ENCODE data around the gene GSG1L. TPM values are rescaled to one million over a fixed set of nuclear protein-coding genes. Genes with fewer than 3 reads are reported as not detected.

The GSG1L gene
- polyA plus RNA-seq, 3 donors = not detected

GRCh38 chr16:27751676-27752075, 311.8 kb downstream of the GSG1L start:
- peaks cover 17 to 19% of the 10 kb centered on the region in 2 donors for H3K4me1 ChIP-seq (ENCODE audit: control insufficient read depth in 1 of 2, insufficient read depth in 2 of 2, low read length in 2 of 2)
- no peak overlapping the region for H3K9ac ChIP-seq (ENCODE audit: insufficient read depth, low read length, poor library complexity, severe bottlenecking)
- Mint-ChIP-seq H3K9me3 (peaks cover 0 to 2% (median 0%) of the 10 kb centered on the region in 7 donors), H3K27ac (no peak overlapping the region), H3K4me3 (no peak overlapping the region), H3K36me3 (peaks cover 17 to 43% of the 10 kb centered on the region in 2 donors), H3K27me3 (ENCODE audit: low read depth in 3 of 3) (peaks cover 0 to 4% (median 3%) of the 10 kb centered on the region in 3 donors), H3K4me1 (peaks cover 22% of the 10 kb centered on the region)
- peaks cover 5 to 21% of the 10 kb centered on the region in 2 donors for H3K36me3 ChIP-seq (replicated peaks in 1 of 2; ENCODE audit: control insufficient read depth in 1 of 2, insufficient read depth in 2 of 2, low read length in 2 of 2)
- no peak overlapping the region for H2AFZ ChIP-seq (ENCODE audit: insufficient read depth, low read depth, low read length, poor library complexity, severe bottlenecking)
- no peaks in the 10 kb centered on the region for H3K9me3 ChIP-seq (replicated peaks in 1 of 2; ENCODE audit: control insufficient read depth in 1 of 2, insufficient read depth in 1 of 2, low read length in 2 of 2)
- H3K27me3 ChIP-seq (ENCODE audit: control insufficient read depth in 2 of 2, insufficient read depth in 2 of 2, low read length in 2 of 2) = no peaks in the 10 kb centered on the region
- no peak for DNase-seq
- WGBS (ENCODE audit: insufficient coverage) = 100% methylated on average over 7 of the region's 9 CpGs
- no peak for TF ChIP-seq CTCF (IDR thresholded peaks at IDR 0.05)
- H3K27ac ChIP-seq (ENCODE audit: low read depth in 1 of 2, low read length in 2 of 2) = no peak overlapping the region
- H4K20me1 ChIP-seq (ENCODE audit: insufficient read depth, low read length) = no peaks in the 10 kb centered on the region
- no peak overlapping the region for H3K4me2 ChIP-seq (replicated peaks; ENCODE audit: extremely low read depth, low read length, poor library complexity, severe bottlenecking)
- H3K4me3 ChIP-seq (replicated peaks in 1 of 3; ENCODE audit: low read depth in 2 of 3, low read length in 3 of 3) = no peak overlapping the region
- no peaks in the 10 kb centered on the region for H3K79me2 ChIP-seq (ENCODE audit: insufficient read depth, low read length)
- intact Hi-C loops (cut with micrococcal nuclease) = no loop called here

GRCh38 chr16:27751233-27751632, 312.3 kb downstream of the GSG1L start:
- Mint-ChIP-seq H3K27ac (no peak overlapping the region), H3K4me3 (no peak overlapping the region), H3K36me3 (peaks cover 17 to 43% of the 10 kb centered on the region in 2 donors), H3K4me1 (peaks cover 18% of the 10 kb centered on the region), H3K27me3 (ENCODE audit: low read depth in 3 of 3) (peaks cover 0 to 4% (median 3%) of the 10 kb centered on the region in 3 donors), H3K9me3 (peaks cover 0 to 2% (median 0%) of the 10 kb centered on the region in 7 donors)
- Histone ChIP-seq H3K4me3 (replicated peaks in 1 of 3; ENCODE audit: low read depth in 2 of 3, low read length in 3 of 3) (no peak overlapping the region), H4K20me1 (ENCODE audit: insufficient read depth, low read length) (no peaks in the 10 kb centered on the region), H2AFZ (ENCODE audit: insufficient read depth, low read depth, low read length, poor library complexity, severe bottlenecking) (no peak overlapping the region), H3K4me2 (replicated peaks; ENCODE audit: extremely low read depth, low read length, poor library complexity, severe bottlenecking) (no peak overlapping the region), H3K9ac (ENCODE audit: insufficient read depth, low read length, poor library complexity, severe bottlenecking) (no peak overlapping the region), H3K27ac (ENCODE audit: low read depth in 1 of 2, low read length in 2 of 2) (no peak overlapping the region), H3K4me1 (ENCODE audit: control insufficient read depth in 1 of 2, insufficient read depth in 2 of 2, low read length in 2 of 2) (peaks cover 12 to 15% of the 10 kb centered on the region in 2 donors), H3K9me3 (replicated peaks in 1 of 2; ENCODE audit: control insufficient read depth in 1 of 2, insufficient read depth in 1 of 2, low read length in 2 of 2) (no peaks in the 10 kb centered on the region), H3K36me3 (replicated peaks in 1 of 2; ENCODE audit: control insufficient read depth in 1 of 2, insufficient read depth in 2 of 2, low read length in 2 of 2) (peaks cover 5 to 21% of the 10 kb centered on the region in 2 donors), H3K27me3 (ENCODE audit: control insufficient read depth in 2 of 2, insufficient read depth in 2 of 2, low read length in 2 of 2) (no peaks in the 10 kb centered on the region), H3K79me2 (ENCODE audit: insufficient read depth, low read length) (no peaks in the 10 kb centered on the region)
- whole genome bisulfite sequencing (ENCODE audit: insufficient coverage) = 100% methylated on average over 1 of the region's 4 CpGs
- TF ChIP-seq CTCF (IDR thresholded peaks at IDR 0.05) = no peak
- DNase-seq = no peak
- intact Hi-C loops (cut with micrococcal nuclease) = no loop called here

All from CD14-positive monocyte (primary cell).